ENCODE results near the gene SWAP70.

Gene SWAP70

DNA sequence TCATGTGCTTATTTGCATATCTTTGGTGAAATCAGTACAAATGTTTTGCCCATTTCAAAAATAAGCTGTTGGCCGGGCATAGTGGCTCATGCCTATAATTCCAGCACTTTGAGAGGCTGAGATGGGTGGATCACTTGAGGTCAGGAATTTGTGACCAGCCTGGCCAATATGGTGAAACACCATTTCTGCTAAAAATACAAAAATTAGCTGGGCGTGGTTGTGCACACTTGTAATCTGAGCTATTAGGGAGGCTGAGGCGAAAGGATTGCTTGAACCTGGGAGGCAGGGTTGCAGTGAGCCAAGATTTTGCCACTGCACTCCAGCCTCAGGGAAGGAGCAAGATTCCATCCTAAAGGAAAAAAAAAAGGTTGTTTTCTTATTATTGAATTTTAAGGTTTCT, 136.0 kb downstream of the SWAP70 start:
- TF ChIP-seq TCF12 (IDR thresholded peaks at IDR 0.05; ENCODE audit: low read depth) (no peak), TEAD4 (IDR thresholded peaks at IDR 0.05) (no peak), ZBTB7A (IDR thresholded peaks at IDR 0.05; ENCODE audit: low read depth) (no peak), YY1 (IDR thresholded peaks at IDR 0.05; ENCODE audit: low read depth) (no peak), EP300 (IDR thresholded peaks at IDR 0.05; ENCODE audit: borderline replicate concordance) (no peak), CREB1 (IDR thresholded peaks at IDR 0.05; ENCODE audit: low read depth) (no peak), TAF1 (IDR thresholded peaks at IDR 0.05; ENCODE audit: low read depth) (no peak), RAD21 (IDR thresholded peaks at IDR 0.05; ENCODE audit: low read depth) (no peak), FOXM1 (IDR thresholded peaks at IDR 0.05; ENCODE audit: borderline replicate concordance, low read depth) (no peak), NFIC (IDR thresholded peaks at IDR 0.05) (no peak), EGR1 (IDR thresholded peaks at IDR 0.05) (no peak), CEBPB (IDR thresholded peaks at IDR 0.05) (no peak)
- TF ChIP-seq, protein P1, sequence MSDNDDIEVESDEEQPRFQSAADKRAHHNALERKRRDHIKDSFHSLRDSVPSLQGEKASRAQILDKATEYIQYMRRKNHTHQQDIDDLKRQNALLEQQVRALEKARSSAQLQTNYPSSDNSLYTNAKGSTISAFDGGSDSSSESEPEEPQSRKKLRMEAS (IDR thresholded peaks at IDR 0.05) = no peak
- TF ChIP-seq, protein P2, sequence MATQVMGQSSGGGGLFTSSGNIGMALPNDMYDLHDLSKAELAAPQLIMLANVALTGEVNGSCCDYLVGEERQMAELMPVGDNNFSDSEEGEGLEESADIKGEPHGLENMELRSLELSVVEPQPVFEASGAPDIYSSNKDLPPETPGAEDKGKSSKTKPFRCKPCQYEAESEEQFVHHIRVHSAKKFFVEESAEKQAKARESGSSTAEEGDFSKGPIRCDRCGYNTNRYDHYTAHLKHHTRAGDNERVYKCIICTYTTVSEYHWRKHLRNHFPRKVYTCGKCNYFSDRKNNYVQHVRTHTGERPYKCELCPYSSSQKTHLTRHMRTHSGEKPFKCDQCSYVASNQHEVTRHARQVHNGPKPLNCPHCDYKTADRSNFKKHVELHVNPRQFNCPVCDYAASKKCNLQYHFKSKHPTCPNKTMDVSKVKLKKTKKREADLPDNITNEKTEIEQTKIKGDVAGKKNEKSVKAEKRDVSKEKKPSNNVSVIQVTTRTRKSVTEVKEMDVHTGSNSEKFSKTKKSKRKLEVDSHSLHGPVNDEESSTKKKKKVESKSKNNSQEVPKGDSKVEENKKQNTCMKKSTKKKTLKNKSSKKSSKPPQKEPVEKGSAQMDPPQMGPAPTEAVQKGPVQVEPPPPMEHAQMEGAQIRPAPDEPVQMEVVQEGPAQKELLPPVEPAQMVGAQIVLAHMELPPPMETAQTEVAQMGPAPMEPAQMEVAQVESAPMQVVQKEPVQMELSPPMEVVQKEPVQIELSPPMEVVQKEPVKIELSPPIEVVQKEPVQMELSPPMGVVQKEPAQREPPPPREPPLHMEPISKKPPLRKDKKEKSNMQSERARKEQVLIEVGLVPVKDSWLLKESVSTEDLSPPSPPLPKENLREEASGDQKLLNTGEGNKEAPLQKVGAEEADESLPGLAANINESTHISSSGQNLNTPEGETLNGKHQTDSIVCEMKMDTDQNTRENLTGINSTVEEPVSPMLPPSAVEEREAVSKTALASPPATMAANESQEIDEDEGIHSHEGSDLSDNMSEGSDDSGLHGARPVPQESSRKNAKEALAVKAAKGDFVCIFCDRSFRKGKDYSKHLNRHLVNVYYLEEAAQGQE (IDR thresholded peaks at IDR 0.05; ENCODE audit: low read depth) = no peak

DNA sequence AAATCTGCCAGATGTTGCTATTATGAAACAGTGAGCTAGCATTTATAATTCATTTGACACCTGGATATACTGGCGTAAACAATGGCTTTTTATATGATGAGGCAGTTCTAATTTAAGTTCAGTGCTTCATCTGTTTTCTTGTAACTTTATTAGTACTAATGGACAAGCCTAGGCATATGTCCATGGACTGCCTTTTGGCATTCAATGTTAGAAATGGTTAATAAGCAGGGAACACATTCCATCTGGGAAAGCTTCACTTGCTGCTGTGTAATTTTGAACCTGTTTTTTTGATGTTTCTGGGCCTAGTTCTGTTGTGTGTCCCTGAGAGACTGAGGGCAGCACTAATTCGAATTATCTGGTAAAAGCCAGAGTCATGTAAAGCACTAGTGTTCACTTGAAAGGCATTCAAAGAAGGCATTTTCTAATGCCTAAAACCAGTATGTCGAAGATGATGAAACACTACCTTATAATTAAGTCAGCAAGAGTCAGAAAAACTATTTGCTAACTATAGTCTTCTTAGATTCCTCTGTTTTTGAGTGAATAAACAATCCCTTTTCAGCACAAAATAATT, 138.5 kb downstream of the SWAP70 start:
- TF ChIP-seq YY1 (IDR thresholded peaks at IDR 0.05; ENCODE audit: low read depth) (no peak), TEAD4 (IDR thresholded peaks at IDR 0.05) (no peak), EGR1 (IDR thresholded peaks at IDR 0.05) (no peak), RAD21 (IDR thresholded peaks at IDR 0.05; ENCODE audit: low read depth) (no peak), NFIC (IDR thresholded peaks at IDR 0.05) (no peak), TAF1 (IDR thresholded peaks at IDR 0.05; ENCODE audit: low read depth) (no peak), FOXM1 (IDR thresholded peaks at IDR 0.05; ENCODE audit: borderline replicate concordance, low read depth) (no peak), ZBTB7A (IDR thresholded peaks at IDR 0.05; ENCODE audit: low read depth) (no peak), TCF12 (IDR thresholded peaks at IDR 0.05; ENCODE audit: low read depth) (no peak), CEBPB (IDR thresholded peaks at IDR 0.05) (no peak)
- TF ChIP-seq, protein P3, sequence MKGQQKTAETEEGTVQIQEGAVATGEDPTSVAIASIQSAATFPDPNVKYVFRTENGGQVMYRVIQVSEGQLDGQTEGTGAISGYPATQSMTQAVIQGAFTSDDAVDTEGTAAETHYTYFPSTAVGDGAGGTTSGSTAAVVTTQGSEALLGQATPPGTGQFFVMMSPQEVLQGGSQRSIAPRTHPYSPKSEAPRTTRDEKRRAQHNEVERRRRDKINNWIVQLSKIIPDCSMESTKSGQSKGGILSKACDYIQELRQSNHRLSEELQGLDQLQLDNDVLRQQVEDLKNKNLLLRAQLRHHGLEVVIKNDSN (IDR thresholded peaks at IDR 0.05) = no peak
- TF ChIP-seq, protein P1 (IDR thresholded peaks at IDR 0.05) = no peak

Data from Ishikawa (cell line).